Neutrophil (primary cell): Measurements from ENCODE around the gene TUBGCP2.
"Not testable (repeated sequence)": the region's sequence is repeated elsewhere in the genome, so short reads cannot be mapped to it uniquely, and the experiment has no call there.

Experiments
- H3K27ac ChIP-seq: fragments of 200-600 bp; sonication (generic); 2 replicates; pipeline ENCODE4 v1.5.1; 2016; ENCODE audit warnings: mild to moderate bottlenecking, moderate library complexity
- H3K27me3 ChIP-seq: fragments of 200-600 bp; sonication (generic); 2 replicates; pipeline ENCODE4 v1.6.0; 2016; ENCODE audit warnings: mild to moderate bottlenecking
- H3K36me3 ChIP-seq: fragments of 200-600 bp; sonication (generic); 2 replicates; pipeline ENCODE4 v1.5.1; 2017
- H3K4me1 ChIP-seq, 2 experiments: fragments of 200-600 bp in 1 of 2; sonication (generic) in 1 of 2; 1 replicate in 1 of 2; 2 replicates in 1 of 2; pipeline versions ENCODE4 v1.5.1 to v1.6.1; 2013 to 2016; ENCODE audit warnings: low read depth in 1 of 2, low read length in 1 of 2, mild to moderate bottlenecking in 1 of 2, moderate library complexity in 1 of 2; ENCODE audit not compliant: control insufficient read depth in 1 of 2, insufficient read depth in 1 of 2
- H3K4me3 ChIP-seq, 2 experiments: fragments of 200-600 bp in 1 of 2; sonication (generic) in 1 of 2; 1 replicate in 1 of 2; 2 replicates in 1 of 2; pipeline ENCODE4 v1.5.1; 2013 to 2016; ENCODE audit warnings: low read depth in 1 of 2, low read length in 1 of 2, mild to moderate bottlenecking in 1 of 2, moderate library complexity in 1 of 2
- H3K9me3 ChIP-seq: fragments of 200-600 bp; sonication (generic); 2 replicates; pipeline ENCODE4 v1.5.1; 2016
- CTCF ChIP-seq: fragments of 200-600 bp; sonication (generic); IDR thresholded peaks from 2 replicates; pipeline ENCODE4 v1.5.1; 2016; ENCODE audit warnings: antibody characterized with exemption

Gene TUBGCP2

GRCh38 chr10:133236401-133237240, 72.1 kb downstream of the TUBGCP2 start:
- H3K4me3 ChIP-seq, result peak overlapping the region; percentile 56 to 66
- no peak for TF ChIP-seq CTCF

GRCh38 chr10:133235932-133236331, 72.7 kb downstream of the TUBGCP2 start:
- Histone ChIP-seq H3K27me3 (peaks cover 100% of the 10 kb centered on the region), H3K4me1 (peaks cover 20 to 36% of the 10 kb centered on the region in 2 experiments), H3K36me3 (no peaks in the 10 kb centered on the region), H3K9me3 (no peaks in the 10 kb centered on the region), H3K27ac (peak overlapping the region; percentile 59), H3K4me3 (peak overlapping the region; percentile 56 to 66)
- TF ChIP-seq CTCF, result no peak

More at GRCh38 chr10:133236401-133237240, 72.1 kb downstream of the TUBGCP2 start:
- H3K27ac ChIP-seq, result peak overlapping the region; percentile 59
- H3K27me3 ChIP-seq, result peaks cover 100% of the 10 kb centered on the region
- peaks cover 26 to 43% of the 10 kb centered on the region in 2 experiments for H3K4me1 ChIP-seq
- H3K36me3 ChIP-seq, result no peaks in the 10 kb centered on the region
- H3K9me3 ChIP-seq, result no peaks in the 10 kb centered on the region

DNA sequence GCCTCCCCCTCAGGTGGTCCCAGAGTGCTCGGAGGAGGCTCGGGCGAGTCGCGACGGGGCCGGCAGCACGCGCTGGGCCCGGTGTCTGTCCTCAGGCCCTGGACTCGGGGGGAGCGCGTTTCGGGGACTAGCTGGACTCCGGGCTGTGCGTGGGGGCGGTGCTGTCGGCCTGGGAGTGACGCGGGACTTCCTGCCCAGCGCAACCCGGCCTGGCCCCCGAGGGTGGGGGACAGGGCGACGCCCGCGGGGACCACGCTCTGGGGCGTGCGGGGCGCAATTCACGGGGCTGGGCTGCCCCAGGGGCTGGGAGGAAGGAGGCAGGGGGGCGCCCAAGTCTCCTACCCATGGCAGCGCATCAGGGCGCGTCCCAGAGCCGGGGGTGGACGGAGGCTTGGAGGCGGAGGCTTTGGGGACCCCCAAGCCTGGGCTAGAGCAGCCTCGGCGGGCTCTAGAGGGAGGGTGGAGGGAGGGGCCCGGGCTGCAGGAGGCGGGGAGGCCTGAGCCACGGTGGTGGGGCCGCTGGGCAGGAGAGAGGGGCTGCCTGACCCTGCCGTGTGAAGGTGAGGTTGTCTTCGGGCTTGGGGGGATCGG, 73.3 kb downstream of the TUBGCP2 start:
- peak overlapping the region; percentile 56 to 66 for H3K4me3 ChIP-seq
- no peaks in the 10 kb centered on the region for H3K9me3 ChIP-seq
- TF ChIP-seq CTCF, result no peak
- H3K27ac ChIP-seq, result peak overlapping the region; percentile 59
- peaks cover 20 to 32% of the 10 kb centered on the region in 2 experiments for H3K4me1 ChIP-seq
- peaks cover 100% of the 10 kb centered on the region for H3K27me3 ChIP-seq
- no peaks in the 10 kb centered on the region for H3K36me3 ChIP-seq

- Histone ChIP-seq H3K27ac (peak overlapping the region; percentile 59), H3K4me1 (peaks cover 20 to 32% of the 10 kb centered on the region in 2 experiments), H3K27me3 (peaks cover 100% of the 10 kb centered on the region), H3K4me3 (peak overlapping the region; percentile 56 to 66)
- H3K9me3 ChIP-seq, H3K36me3 ChIP-seq: not testable (repeated sequence)
Measured at GRCh38 chr10:133234796-133235195, 73.9 kb downstream of the TUBGCP2 start.

- peaks cover 100% of the 10 kb centered on the region for H3K27me3 ChIP-seq
- H3K27ac ChIP-seq, result no peak overlapping the region
- H3K4me3 ChIP-seq, result no peak overlapping the region
Measured at GRCh38 chr10:133231946-133232574, 76.6 kb downstream of the TUBGCP2 start.

More at GRCh38 chr10:133231946-133232574, 76.6 kb downstream of the TUBGCP2 start:
- no peak for TF ChIP-seq CTCF
- H3K9me3 ChIP-seq, result no peaks in the 10 kb centered on the region
- no peaks in the 10 kb centered on the region for H3K36me3 ChIP-seq
- peaks cover 16 to 26% of the 10 kb centered on the region in 2 experiments for H3K4me1 ChIP-seq
